ENCODE data around the gene DNAH10. TPM values are rescaled to one million over a fixed set of nuclear protein-coding genes. Genes with fewer than 3 reads are reported as not detected.

Gene DNAH10
- total and polyA plus RNA-seq, 8 donors = 0.02 to 0.59 (median 0.09) TPM; not detected in 1

GRCh38 chr12:123906711-123907420 is 144.8 kb downstream of the DNAH10 start:
- no peaks in the 10 kb centered on the region for H3K27me3 ChIP-seq
- TF ChIP-seq CTCF (IDR thresholded peaks at IDR 0.05) = no peak
- H3K4me3 ChIP-seq = no peak overlapping the region
- WGBS, 2 donors = 88 to 89% methylated on average over 7 of the region's 7 CpGs
- H3K27ac ChIP-seq = no peak overlapping the region
- no peaks in the 10 kb centered on the region for H3K4me1 ChIP-seq
- no peaks in the 10 kb centered on the region for H3K36me3 ChIP-seq
- DNase-seq (no peak), ATAC-seq (no peak), FAIRE-seq (no peak)
- intact Hi-C loops (cut with DNase I) = loop anchor here in 2 of 3 donors (5.0 to 10.0 kb wide), 3 partner anchors 75 to 118 kb away; no protein-coding TSS in a partner anchor
- H3K9me3 ChIP-seq = no peaks in the 10 kb centered on the region

GRCh38 chr12:123907726-123908476 is 145.8 kb downstream of the DNAH10 start:
- DNase-seq (no peak), ATAC-seq (peak in 2 of 4 donors; percentile 18 to 19), FAIRE-seq (no peak)
- Histone ChIP-seq H3K9me3 (no peaks in the 10 kb centered on the region), H3K4me3 (no peak overlapping the region), H3K36me3 (no peaks in the 10 kb centered on the region), H3K4me1 (no peaks in the 10 kb centered on the region), H3K27ac (no peak overlapping the region), H3K27me3 (no peaks in the 10 kb centered on the region)
- no peak for TF ChIP-seq CTCF (IDR thresholded peaks at IDR 0.05)
- intact Hi-C loops (cut with DNase I) = loop anchor here in 2 of 3 donors (5.0 to 10.0 kb wide), 3 partner anchors 74 to 117 kb away; no protein-coding TSS in a partner anchor
- WGBS, 2 donors = 69 to 72% methylated on average over 12 of the region's 12 CpGs

- ATAC-seq (no peak), DNase-seq (no peak), FAIRE-seq (no peak)
- H3K27ac ChIP-seq = no peak overlapping the region
- no peak overlapping the region for H3K4me3 ChIP-seq
- no peaks in the 10 kb centered on the region for H3K4me1 ChIP-seq
- H3K9me3 ChIP-seq = no peaks in the 10 kb centered on the region
- no peaks in the 10 kb centered on the region for H3K36me3 ChIP-seq
- no peak for TF ChIP-seq CTCF (IDR thresholded peaks at IDR 0.05)
- H3K27me3 ChIP-seq = no peaks in the 10 kb centered on the region
- 46 to 49% methylated on average over 37 of the region's 37 CpGs for WGBS, 2 donors
- intact Hi-C loops (cut with DNase I) = loop anchor here in 2 of 3 donors (5.0 to 10.0 kb wide), 3 partner anchors 73 to 116 kb away; no protein-coding TSS in a partner anchor
These were observed 147.0 kb downstream of the DNAH10 start for GRCh38 chr12:123908884-123909725.

- H3K4me3 ChIP-seq = no peak overlapping the region
- DNase-seq (no peak), ATAC-seq (no peak), FAIRE-seq (no peak)
- WGBS, 2 donors = 76 to 86% methylated on average over 8 of the region's 8 CpGs
- no peak for TF ChIP-seq CTCF (IDR thresholded peaks at IDR 0.05)
- no peak overlapping the region for H3K27ac ChIP-seq
- H3K27me3 ChIP-seq = no peaks in the 10 kb centered on the region
- intact Hi-C loops (cut with DNase I) = no loop called here
- H3K4me1 ChIP-seq = no peaks in the 10 kb centered on the region
- no peaks in the 10 kb centered on the region for H3K9me3 ChIP-seq
- H3K36me3 ChIP-seq = no peaks in the 10 kb centered on the region
These were observed 148.0 kb downstream of the DNAH10 start for GRCh38 chr12:123910057-123910456.
